SU-DHL-6 (cell line): ENCODE results near the gene PPP1R13B.

Source experiments
- EZH2phosphoT487 ChIP-seq: fragments of 200-600 bp; sonication (generic), shearing (Covaris generic); conservative IDR thresholded peaks from 2 replicates; pipeline ENCODE4 v1.6.1; 2018; ENCODE audit warnings: mild to moderate bottlenecking, antibody characterized with exemption, low read length, moderate library complexity, mixed read lengths
- TF ChIP-seq, protein P1 (sequence below): fragments of 200-600 bp; sonication (generic); IDR thresholded peaks from one replicate; pipeline ENCODE4 v1.5.1; 2017; ENCODE audit warnings: antibody characterized with exemption, mild to moderate bottlenecking, low read length, moderate library complexity; ENCODE audit not compliant: insufficient read depth, poor library complexity, severe bottlenecking

DNA sequence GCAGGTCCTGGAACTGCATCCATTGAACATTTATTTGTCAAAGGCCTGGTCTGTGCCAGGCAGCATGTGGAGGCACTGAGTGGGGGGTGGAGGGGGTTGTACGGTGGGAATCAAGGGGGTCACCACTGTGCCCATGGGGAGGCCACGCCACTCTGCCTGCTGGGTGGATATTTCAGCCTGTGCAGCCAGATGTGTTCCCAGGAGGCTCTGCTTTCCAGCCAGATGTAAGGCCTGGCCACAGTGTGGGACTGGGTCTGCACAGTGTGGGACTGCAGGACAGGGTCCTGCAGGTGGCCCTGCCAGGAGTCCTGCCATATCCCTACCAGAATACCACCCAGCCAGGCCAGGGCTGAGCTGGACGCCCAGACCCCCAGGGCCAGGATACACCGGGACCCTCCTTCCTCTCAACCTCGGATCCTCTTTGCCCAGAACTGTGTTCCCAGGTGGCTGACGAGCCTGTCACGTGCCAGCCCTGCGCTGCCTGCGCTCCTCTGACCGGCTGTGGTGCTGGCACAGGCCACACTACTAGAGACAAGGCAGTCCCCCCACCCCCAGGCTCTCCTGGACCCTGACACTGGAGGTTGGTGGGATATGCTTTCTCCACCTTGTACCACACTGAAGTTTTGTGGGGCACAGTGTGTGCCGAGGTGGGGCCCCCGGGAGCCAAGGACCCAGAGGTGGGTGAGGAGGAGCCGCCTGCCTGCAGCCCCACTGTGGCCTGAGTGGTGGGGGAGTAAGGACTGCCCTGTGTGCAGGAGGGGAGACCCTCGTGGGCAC lies 149.6 kb downstream of the PPP1R13B start:
- TF ChIP-seq, protein P1, sequence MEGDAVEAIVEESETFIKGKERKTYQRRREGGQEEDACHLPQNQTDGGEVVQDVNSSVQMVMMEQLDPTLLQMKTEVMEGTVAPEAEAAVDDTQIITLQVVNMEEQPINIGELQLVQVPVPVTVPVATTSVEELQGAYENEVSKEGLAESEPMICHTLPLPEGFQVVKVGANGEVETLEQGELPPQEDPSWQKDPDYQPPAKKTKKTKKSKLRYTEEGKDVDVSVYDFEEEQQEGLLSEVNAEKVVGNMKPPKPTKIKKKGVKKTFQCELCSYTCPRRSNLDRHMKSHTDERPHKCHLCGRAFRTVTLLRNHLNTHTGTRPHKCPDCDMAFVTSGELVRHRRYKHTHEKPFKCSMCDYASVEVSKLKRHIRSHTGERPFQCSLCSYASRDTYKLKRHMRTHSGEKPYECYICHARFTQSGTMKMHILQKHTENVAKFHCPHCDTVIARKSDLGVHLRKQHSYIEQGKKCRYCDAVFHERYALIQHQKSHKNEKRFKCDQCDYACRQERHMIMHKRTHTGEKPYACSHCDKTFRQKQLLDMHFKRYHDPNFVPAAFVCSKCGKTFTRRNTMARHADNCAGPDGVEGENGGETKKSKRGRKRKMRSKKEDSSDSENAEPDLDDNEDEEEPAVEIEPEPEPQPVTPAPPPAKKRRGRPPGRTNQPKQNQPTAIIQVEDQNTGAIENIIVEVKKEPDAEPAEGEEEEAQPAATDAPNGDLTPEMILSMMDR = no peak
- no peak for TF ChIP-seq EZH2phosphoT487
